ENCODE data around the gene UBE2D2. TPM values are rescaled to one million over a fixed set of nuclear protein-coding genes. Genes with fewer than 3 reads are reported as not detected.
A peak's percentile ranks its signal among the peaks of the same experiment; 100 is the strongest.
"Not testable (repeated sequence)": the region's sequence is repeated elsewhere in the genome, so short reads cannot be mapped to it uniquely, and the experiment has no call there.

Gene UBE2D2
- total RNA-seq, 2 experiments from 2014 or later = 221 to 243 TPM

GRCh38 chr5:139571966-139572365, 10.8 kb downstream of the UBE2D2 start:
- intact Hi-C loops (cut with micrococcal nuclease) = no loop called here
- CTCF ChIA-PET = interaction anchor here (0.7 to 1.0 kb wide), 3 partner anchors 145 to 259 kb away, joined by 3 read pairs; no protein-coding TSS in a partner anchor
- peaks cover 21% of the 10 kb centered on the region for H3K36me3 Mint-ChIP-seq (ENCODE audit: low read depth)
- DNase-seq = no peak
- no peak overlapping the region for H3K4me3 Mint-ChIP-seq
- H3K9me3 Mint-ChIP-seq = no peaks in the 10 kb centered on the region
- H3K27ac Mint-ChIP-seq = peak overlapping the region; percentile 70
- H3K4me1 Mint-ChIP-seq (ENCODE audit: low read depth) = peaks cover 80% of the 10 kb centered on the region
- H3K27me3 Mint-ChIP-seq (ENCODE audit: low read depth) = no peaks in the 10 kb centered on the region

- Mint-ChIP-seq H3K4me3 (no peak overlapping the region), H3K36me3 (ENCODE audit: low read depth) (peaks cover 20% of the 10 kb centered on the region), H3K4me1 (ENCODE audit: low read depth) (peaks cover 74% of the 10 kb centered on the region), H3K27me3 (ENCODE audit: low read depth) (no peaks in the 10 kb centered on the region), H3K9me3 (no peaks in the 10 kb centered on the region), H3K27ac (no peak overlapping the region)
- intact Hi-C loops (cut with micrococcal nuclease) = loop anchor here (1.0 to 5.0 kb wide), 5 partner anchors 9 to 138 kb away; no protein-coding TSS in a partner anchor
- DNase-seq = no peak
- CTCF ChIA-PET = interaction anchor here (0.9 to 3.6 kb wide), 17 partner anchors 11 to 191 kb away, joined by 3 to 35 read pairs (median 4); no protein-coding TSS in a partner anchor
Observed at GRCh38 chr5:139574641-139575312, 13.6 kb downstream of the UBE2D2 start.

- Mint-ChIP-seq H3K4me1 (ENCODE audit: low read depth) (peaks cover 72% of the 10 kb centered on the region), H3K27ac (peak overlapping the region; percentile 83), H3K27me3 (ENCODE audit: low read depth) (no peaks in the 10 kb centered on the region), H3K9me3 (no peaks in the 10 kb centered on the region), H3K4me3 (no peak overlapping the region), H3K36me3 (ENCODE audit: low read depth) (peaks cover 17% of the 10 kb centered on the region)
- intact Hi-C loops (cut with micrococcal nuclease) = loop anchor here (1.0 to 5.0 kb wide), 5 partner anchors 9 to 137 kb away; no protein-coding TSS in a partner anchor
- no peak for DNase-seq
- CTCF ChIA-PET = interaction anchor here (0.9 to 3.6 kb wide), 15 partner anchors 10 to 190 kb away, joined by 3 to 35 read pairs (median 4); no protein-coding TSS in a partner anchor
Observed at GRCh38 chr5:139575313-139575646, 14.1 kb downstream of the UBE2D2 start.

GRCh38 chr5:139575751-139576150, 14.6 kb downstream of the UBE2D2 start:
- DNase-seq = peak; percentile 71
- intact Hi-C loops (cut with micrococcal nuclease) = loop anchor here (1.0 to 5.0 kb wide), 5 partner anchors 9 to 137 kb away; no protein-coding TSS in a partner anchor
- CTCF ChIA-PET = interaction anchor here (0.8 to 3.6 kb wide), 11 partner anchors 9 to 190 kb away, joined by 3 to 35 read pairs (median 4); no protein-coding TSS in a partner anchor
- Mint-ChIP-seq H3K4me1 (ENCODE audit: low read depth) (peaks cover 71% of the 10 kb centered on the region), H3K9me3 (no peaks in the 10 kb centered on the region), H3K27ac (peak overlapping the region; percentile 83), H3K4me3 (no peak overlapping the region), H3K27me3 (ENCODE audit: low read depth) (no peaks in the 10 kb centered on the region), H3K36me3 (ENCODE audit: low read depth) (peaks cover 18% of the 10 kb centered on the region)

GRCh38 chr5:139577689-139578290, 16.7 kb downstream of the UBE2D2 start:
- H3K4me1 Mint-ChIP-seq (ENCODE audit: low read depth) = peaks cover 66% of the 10 kb centered on the region
- peaks cover 17% of the 10 kb centered on the region for H3K36me3 Mint-ChIP-seq (ENCODE audit: low read depth)
- intact Hi-C loops (cut with micrococcal nuclease) = loop anchor here (1.0 to 5.0 kb wide), 2 partner anchors 60 to 135 kb away; no protein-coding TSS in a partner anchor
- H3K27ac Mint-ChIP-seq = peak overlapping the region; percentile 83
- CTCF ChIA-PET = interaction anchor here (1.0 to 2.2 kb wide), 3 partner anchors 12 to 56 kb away, joined by 3 to 8 read pairs (median 3); no protein-coding TSS in a partner anchor
- H3K27me3 Mint-ChIP-seq (ENCODE audit: low read depth) = no peaks in the 10 kb centered on the region
- no peaks in the 10 kb centered on the region for H3K9me3 Mint-ChIP-seq
- no peak for DNase-seq
- peak overlapping the region; percentile 42 for H3K4me3 Mint-ChIP-seq

- peaks cover 70% of the 10 kb centered on the region for H3K4me1 Mint-ChIP-seq (ENCODE audit: low read depth)
Observed at GRCh38 chr5:139578325-139578724, 17.2 kb downstream of the UBE2D2 start.

GRCh38 chr5:139582181-139582580, 21.0 kb downstream of the UBE2D2 start:
- DNase-seq; H3K27ac Mint-ChIP-seq; H3K9me3 Mint-ChIP-seq; intact Hi-C loops (cut with micrococcal nuclease); H3K27me3 Mint-ChIP-seq (ENCODE audit: low read depth); H3K4me3 Mint-ChIP-seq: not testable (repeated sequence)
- CTCF ChIA-PET = interaction anchor here (0.7 kb wide), 1 partner anchor 16 kb away, joined by 3 read pairs; no protein-coding TSS in a partner anchor
- Mint-ChIP-seq H3K4me1 (ENCODE audit: low read depth) (peaks cover 67% of the 10 kb centered on the region), H3K36me3 (ENCODE audit: low read depth) (peaks cover 26% of the 10 kb centered on the region)

More at GRCh38 chr5:139578325-139578724, 17.2 kb downstream of the UBE2D2 start:
- Mint-ChIP-seq H3K36me3 (ENCODE audit: low read depth) (peaks cover 17% of the 10 kb centered on the region), H3K4me3 (no peak overlapping the region), H3K27ac (peak overlapping the region; percentile 83), H3K27me3 (ENCODE audit: low read depth) (no peaks in the 10 kb centered on the region), H3K9me3 (no peaks in the 10 kb centered on the region)
- CTCF ChIA-PET = interaction anchor here (1.0 to 2.2 kb wide), 3 partner anchors 12 to 56 kb away, joined by 3 to 8 read pairs (median 3); no protein-coding TSS in a partner anchor
- DNase-seq = no peak
- intact Hi-C loops (cut with micrococcal nuclease) = loop anchor here (5.0 kb wide), 1 partner anchor 134 kb away; no protein-coding TSS in a partner anchor

GRCh38 chr5:139584137-139584536, 23.0 kb downstream of the UBE2D2 start:
- Mint-ChIP-seq H3K4me3 (no peak overlapping the region), H3K9me3 (no peaks in the 10 kb centered on the region), H3K27ac (peak overlapping the region; percentile 53), H3K4me1 (ENCODE audit: low read depth) (peaks cover 67% of the 10 kb centered on the region), H3K27me3 (ENCODE audit: low read depth) (no peaks in the 10 kb centered on the region), H3K36me3 (ENCODE audit: low read depth) (peaks cover 21% of the 10 kb centered on the region)
- intact Hi-C loops (cut with micrococcal nuclease) = loop anchor here (1.0 to 2.0 kb wide), 3 partner anchors 9 to 53 kb away; no protein-coding TSS in a partner anchor
- no peak for DNase-seq
- CTCF ChIA-PET = interaction anchor here (0.6 kb wide), 1 partner anchor 161 kb away, joined by 8 read pairs; no protein-coding TSS in a partner anchor

GRCh38 chr5:139588116-139588515, 27.0 kb downstream of the UBE2D2 start:
- DNase-seq; intact Hi-C loops (cut with micrococcal nuclease); H3K27ac Mint-ChIP-seq; H3K4me3 Mint-ChIP-seq; H3K27me3 Mint-ChIP-seq (ENCODE audit: low read depth); H3K9me3 Mint-ChIP-seq: not testable (repeated sequence)
- Mint-ChIP-seq H3K36me3 (ENCODE audit: low read depth) (peaks cover 21% of the 10 kb centered on the region), H3K4me1 (ENCODE audit: low read depth) (peaks cover 68% of the 10 kb centered on the region)
- CTCF ChIA-PET = interaction anchor here (0.9 to 2.4 kb wide), 3 partner anchors 10 to 16 kb away, joined by 7 to 10 read pairs (median 8); no protein-coding TSS in a partner anchor

GRCh38 chr5:139588962-139589361, 27.8 kb downstream of the UBE2D2 start:
- H3K9me3 Mint-ChIP-seq = no peaks in the 10 kb centered on the region
- CTCF ChIA-PET = interaction anchor here (2.2 to 2.4 kb wide), 2 partner anchors 9 to 15 kb away, joined by 8 to 10 read pairs; no protein-coding TSS in a partner anchor

GRCh38 chr5:139592289-139592688, 31.1 kb downstream of the UBE2D2 start:
- Mint-ChIP-seq H3K4me1 (ENCODE audit: low read depth) (peaks cover 60% of the 10 kb centered on the region), H3K27ac (peak overlapping the region; percentile 24), H3K36me3 (ENCODE audit: low read depth) (peaks cover 14% of the 10 kb centered on the region), H3K27me3 (ENCODE audit: low read depth) (no peaks in the 10 kb centered on the region), H3K4me3 (no peak overlapping the region), H3K9me3 (peaks cover 2% of the 10 kb centered on the region)
- CTCF ChIA-PET = interaction anchor here (0.7 to 1.6 kb wide), 6 partner anchors 13 to 176 kb away, joined by 3 to 5 read pairs (median 4); partner anchors contain the start of gene UBE2D2
- intact Hi-C loops (cut with micrococcal nuclease) = no loop called here
- no peak for DNase-seq

More at GRCh38 chr5:139588962-139589361, 27.8 kb downstream of the UBE2D2 start:
- DNase-seq = no peak
- no peak overlapping the region for H3K4me3 Mint-ChIP-seq
- intact Hi-C loops (cut with micrococcal nuclease) = no loop called here
- no peaks in the 10 kb centered on the region for H3K27me3 Mint-ChIP-seq (ENCODE audit: low read depth)
- no peak overlapping the region for H3K27ac Mint-ChIP-seq
- peaks cover 18% of the 10 kb centered on the region for H3K36me3 Mint-ChIP-seq (ENCODE audit: low read depth)
- peaks cover 67% of the 10 kb centered on the region for H3K4me1 Mint-ChIP-seq (ENCODE audit: low read depth)

- intact Hi-C loops (cut with micrococcal nuclease); H3K9me3 Mint-ChIP-seq; H3K27ac Mint-ChIP-seq; H3K27me3 Mint-ChIP-seq (ENCODE audit: low read depth); DNase-seq; H3K4me3 Mint-ChIP-seq: not testable (repeated sequence)
- CTCF ChIA-PET = interaction anchor here (1.6 kb wide), 1 partner anchor 13 kb away, joined by 3 read pairs; no protein-coding TSS in a partner anchor
- peaks cover 61% of the 10 kb centered on the region for H3K4me1 Mint-ChIP-seq (ENCODE audit: low read depth)
- H3K36me3 Mint-ChIP-seq (ENCODE audit: low read depth) = peaks cover 14% of the 10 kb centered on the region
Observed at GRCh38 chr5:139593076-139593475, 31.9 kb downstream of the UBE2D2 start.

All from activated naive CD4-positive, alpha-beta T cell treated with anti-CD3 and anti-CD28 coated beads for 36 hours (primary cell).